Peyer's patch (tissue), 4 donors: ENCODE data around the gene FAM180A. TPM values are rescaled to one million over a fixed set of nuclear protein-coding genes. Genes with fewer than 3 reads are reported as not detected.
"Not testable (repeated sequence)": the region's sequence is repeated elsewhere in the genome, so short reads cannot be mapped to it uniquely, and the experiment has no call there.

Source experiments
- DNase-seq, 3 donors: peaks; one replicate each; pipeline ENCODE4 v3.0.0-alpha.2; 2017 to 2019
- H3K27ac ChIP-seq, 4 donors: fragments of 200-600 bp; sonication (generic); one replicate each; pipeline ENCODE4 v1.5.1; 2016 to 2019
- H3K27me3 ChIP-seq, 2 donors: fragments of 200-600 bp; sonication (generic); one replicate each; pipeline ENCODE4 v1.5.1; 2019
- H3K36me3 ChIP-seq, 3 donors: fragments of 200-600 bp; sonication (generic); one replicate each; pipeline ENCODE4 v1.5.1; 2016 to 2019
- H3K4me1 ChIP-seq, 4 donors: fragments of 200-600 bp; sonication (generic); one replicate each; pipeline ENCODE4 v1.5.1; 2016 to 2019
- H3K4me3 ChIP-seq, 4 donors: fragments of 200-600 bp; sonication (generic); 1 replicate in 3 of 4; 2 replicates in 1 of 4; pipeline ENCODE4 v1.5.1; 2016 to 2019; ENCODE audit warnings: mild to moderate bottlenecking in 1 of 4
- H3K9me3 ChIP-seq, 4 donors: fragments of 200-600 bp; sonication (generic); one replicate each; pipeline ENCODE4 v1.5.1; 2016 to 2019; ENCODE audit warnings: mild to moderate bottlenecking in 1 of 4
- CTCF ChIP-seq, 6 experiments: fragments of 450-650 bp in 4 of 6; fragments of 200-600 bp in 2 of 6; sonication (generic) in 1 of 6; IDR thresholded peaks; one replicate each; pipeline ENCODE4 v1.5.1; 2017 to 2019; ENCODE audit warnings: antibody characterized with exemption in 6 of 6, mild to moderate bottlenecking in 3 of 6, moderate library complexity in 1 of 6
- POLR2A ChIP-seq, 2 donors: fragments of 450-650 bp; IDR thresholded peaks; one replicate each; pipeline ENCODE4 v1.5.1; 2017; ENCODE audit warnings: antibody characterized with exemption in 2 of 2, mild to moderate bottlenecking in 2 of 2, moderate library complexity in 2 of 2
- total RNA-seq, 4 donors: library from RNA; depleted of rRNA; stranded (reverse); fragments of >200 nt; gene quantifications; one replicate each; pipeline ENCODE4 v1.1.0, GENCODE V29; 2016

FAM180A gene
- total RNA-seq, 4 donors from 2014 or later = 3.3 to 4.4 TPM; not detected in 2

- TF ChIP-seq POLR2A (IDR thresholded peaks at IDR 0.05) (no peak), CTCF (IDR thresholded peaks at IDR 0.05) (no peak)
- no peak overlapping the region for H3K4me3 ChIP-seq
- H3K9me3 ChIP-seq = no peaks in the 10 kb centered on the region
- no peaks in the 10 kb centered on the region for H3K36me3 ChIP-seq
- H3K27me3 ChIP-seq = no peaks in the 10 kb centered on the region
- H3K27ac ChIP-seq = peak overlapping the region in 2 of 4 donors; percentile 13 to 45
- H3K4me1 ChIP-seq = no peaks in the 10 kb centered on the region
- no peak for DNase-seq
Observed at GRCh38 chr7:135744938-135745702, 3.5 kb downstream of the FAM180A start.

- H3K4me3 ChIP-seq = no peak overlapping the region
- H3K27me3 ChIP-seq = no peaks in the 10 kb centered on the region
- no peak for DNase-seq
- H3K9me3 ChIP-seq = no peaks in the 10 kb centered on the region
- H3K27ac ChIP-seq = peak overlapping the region in 1 of 4 donors; percentile 3
- no peaks in the 10 kb centered on the region for H3K36me3 ChIP-seq
- no peaks in the 10 kb centered on the region for H3K4me1 ChIP-seq
- no peak for TF ChIP-seq POLR2A (IDR thresholded peaks at IDR 0.05)
- TF ChIP-seq CTCF (IDR thresholded peaks at IDR 0.05) = no peak
Observed at GRCh38 chr7:135743907-135744731, 4.5 kb downstream of the FAM180A start.

- no peaks in the 10 kb centered on the region for H3K27me3 ChIP-seq
- no peak for DNase-seq
- H3K36me3 ChIP-seq = no peaks in the 10 kb centered on the region
- H3K4me3 ChIP-seq = no peak overlapping the region
- TF ChIP-seq CTCF (IDR thresholded peaks at IDR 0.05) (no peak), POLR2A (IDR thresholded peaks at IDR 0.05) (no peak)
- no peak overlapping the region for H3K27ac ChIP-seq
- no peaks in the 10 kb centered on the region for H3K4me1 ChIP-seq
- H3K9me3 ChIP-seq = no peaks in the 10 kb centered on the region
Observed at GRCh38 chr7:135742371-135742770, 6.2 kb downstream of the FAM180A start.

GRCh38 chr7:135741905-135742304 is 6.7 kb downstream of the FAM180A start:
- H3K9me3 ChIP-seq = no peaks in the 10 kb centered on the region
- no peak overlapping the region for H3K4me3 ChIP-seq
- H3K27me3 ChIP-seq = no peaks in the 10 kb centered on the region
- H3K27ac ChIP-seq = no peak overlapping the region
- TF ChIP-seq POLR2A (IDR thresholded peaks at IDR 0.05) = no peak
- no peak for TF ChIP-seq CTCF (IDR thresholded peaks at IDR 0.05)
- no peaks in the 10 kb centered on the region for H3K36me3 ChIP-seq
- H3K4me1 ChIP-seq = no peaks in the 10 kb centered on the region
- no peak for DNase-seq

GRCh38 chr7:135740889-135741288 is 7.7 kb downstream of the FAM180A start:
- H3K4me3 ChIP-seq = no peak overlapping the region
- DNase-seq = no peak
- no peaks in the 10 kb centered on the region for H3K4me1 ChIP-seq
- H3K9me3 ChIP-seq = no peaks in the 10 kb centered on the region
- H3K36me3 ChIP-seq = no peaks in the 10 kb centered on the region
- H3K27ac ChIP-seq = no peak overlapping the region
- H3K27me3 ChIP-seq = no peaks in the 10 kb centered on the region
- no peak for TF ChIP-seq CTCF (IDR thresholded peaks at IDR 0.05)
- no peak for TF ChIP-seq POLR2A (IDR thresholded peaks at IDR 0.05)

GRCh38 chr7:135737306-135737647 is 11.3 kb downstream of the FAM180A start:
- H3K4me3 ChIP-seq, H3K36me3 ChIP-seq, H3K9me3 ChIP-seq, H3K4me1 ChIP-seq, H3K27ac ChIP-seq, H3K27me3 ChIP-seq: not testable (repeated sequence)
- peak in 1 of 3 donors; percentile 17 for DNase-seq
